H4 (cell line): ENCODE data around the gene SYNCRIP. TPM values are rescaled to one million over a fixed set of nuclear protein-coding genes. Genes with fewer than 3 reads are reported as not detected.
"Not testable (repeated sequence)": the region's sequence is repeated elsewhere in the genome, so short reads cannot be mapped to it uniquely, and the experiment has no call there.

Experiments
- DNase-seq: peaks from one replicate; pipeline ENCODE4 v3.0.0-alpha.2; 2015; ENCODE audit warnings: low spot score
- total RNA-seq: library from RNA; depleted of rRNA; stranded (reverse); fragments of >200 nt; shearing (Covaris generic); gene quantifications from 2 replicates; pipeline ENCODE4 v1.2.3, GENCODE V29; 2014; rRNA removed

Gene SYNCRIP
- 43.6 and 57.2 TPM in 2 replicates for total RNA-seq

DNA sequence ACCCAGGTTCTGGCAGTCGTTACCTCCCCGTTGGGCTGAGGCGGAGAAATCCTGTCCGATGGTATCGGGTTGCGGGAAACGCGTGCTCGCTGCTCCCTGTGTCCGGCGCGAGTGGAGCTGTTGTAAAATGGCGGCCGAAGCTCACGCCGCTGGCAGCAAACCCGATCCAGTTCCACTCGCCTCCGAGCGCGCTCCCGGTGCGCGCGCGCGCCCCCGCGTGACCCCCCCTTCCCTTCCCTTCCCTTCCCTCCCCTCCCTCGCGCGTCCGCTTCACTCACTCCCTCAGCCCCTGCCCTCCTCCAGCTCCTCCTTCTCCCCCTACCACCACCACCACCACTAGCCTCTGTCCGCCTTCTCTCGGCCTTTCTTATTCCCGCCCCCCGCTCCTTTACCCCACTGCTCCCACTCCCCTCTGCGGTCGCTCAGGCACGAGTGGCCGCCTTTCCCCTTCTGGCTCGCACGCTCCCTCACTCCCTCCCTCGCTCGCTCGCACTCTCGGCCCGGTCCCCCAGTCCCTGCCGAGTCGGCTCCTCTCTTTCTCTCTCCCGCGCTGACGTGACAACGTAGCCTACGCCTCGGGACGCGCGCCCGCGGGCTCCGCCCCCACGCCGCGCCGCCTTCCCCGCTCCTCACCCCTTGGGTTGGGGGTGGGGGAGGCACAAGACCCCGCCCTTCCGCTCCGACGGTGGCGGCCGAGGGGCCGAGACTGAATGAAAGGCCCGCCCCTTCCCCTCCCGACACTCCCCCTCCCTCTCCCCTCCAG, at the start of gene SYNCRIP:
TSS of gene SYNCRIP (minus strand) at position 113 of the 763 bp plus-strand sequence. CDS start 1,447 bp downstream, outside the sequence.
- DNase-seq, result peak; percentile 88

- no peak for DNase-seq
Observed at GRCh38 chr6:85691478-85691877, 48.8 kb upstream of the SYNCRIP start.

- DNase-seq, result no peak
Observed at GRCh38 chr6:85690071-85690470, 47.4 kb upstream of the SYNCRIP start.

DNA sequence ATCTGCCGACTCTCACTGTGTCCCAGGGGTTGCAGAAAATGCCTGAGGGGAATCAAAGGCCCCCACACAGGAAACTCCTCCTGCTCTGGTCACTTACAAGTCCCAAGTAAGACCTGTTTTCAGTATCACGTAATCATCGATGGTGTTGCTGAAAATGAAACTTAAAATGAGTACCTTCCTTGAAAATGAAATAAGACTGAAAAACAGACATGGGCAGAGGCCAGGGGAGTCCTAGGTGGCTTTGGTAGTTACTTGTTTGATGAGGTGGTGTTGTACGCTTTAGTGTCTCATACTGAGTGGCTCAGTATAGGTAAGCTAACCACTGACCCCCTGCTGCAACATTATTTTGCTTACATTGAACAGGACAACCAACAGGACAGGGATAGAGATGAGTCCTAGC, 43.0 kb upstream of the SYNCRIP start:
- DNase-seq, result no peak

- no peak for DNase-seq
Observed at GRCh38 chr6:85684809-85685171, 42.1 kb upstream of the SYNCRIP start.

- no peak for DNase-seq
Observed at GRCh38 chr6:85684133-85684808, 41.6 kb upstream of the SYNCRIP start.

GRCh38 chr6:85681899-85682298, 39.2 kb upstream of the SYNCRIP start:
- not testable (repeated sequence) for DNase-seq

DNA sequence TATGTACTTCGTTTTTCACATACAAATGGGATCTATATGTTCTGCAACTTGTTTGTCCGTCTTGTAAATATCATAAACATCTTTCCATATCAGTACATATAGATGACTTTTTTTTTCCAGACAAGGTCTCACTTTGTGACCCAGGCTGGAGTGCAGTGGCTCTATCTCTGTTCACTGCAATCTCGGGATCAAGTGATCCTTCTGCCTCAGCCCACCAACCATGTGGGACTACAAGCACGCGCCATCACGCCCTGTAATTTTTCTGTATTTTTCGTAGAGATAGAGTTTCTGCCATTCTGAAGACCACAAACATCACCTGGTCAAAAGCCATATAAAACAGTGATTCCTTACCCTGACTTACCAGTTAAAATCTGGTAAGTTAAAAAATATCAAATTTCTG, 37.7 kb upstream of the SYNCRIP start:
- DNase-seq, result no peak

DNA sequence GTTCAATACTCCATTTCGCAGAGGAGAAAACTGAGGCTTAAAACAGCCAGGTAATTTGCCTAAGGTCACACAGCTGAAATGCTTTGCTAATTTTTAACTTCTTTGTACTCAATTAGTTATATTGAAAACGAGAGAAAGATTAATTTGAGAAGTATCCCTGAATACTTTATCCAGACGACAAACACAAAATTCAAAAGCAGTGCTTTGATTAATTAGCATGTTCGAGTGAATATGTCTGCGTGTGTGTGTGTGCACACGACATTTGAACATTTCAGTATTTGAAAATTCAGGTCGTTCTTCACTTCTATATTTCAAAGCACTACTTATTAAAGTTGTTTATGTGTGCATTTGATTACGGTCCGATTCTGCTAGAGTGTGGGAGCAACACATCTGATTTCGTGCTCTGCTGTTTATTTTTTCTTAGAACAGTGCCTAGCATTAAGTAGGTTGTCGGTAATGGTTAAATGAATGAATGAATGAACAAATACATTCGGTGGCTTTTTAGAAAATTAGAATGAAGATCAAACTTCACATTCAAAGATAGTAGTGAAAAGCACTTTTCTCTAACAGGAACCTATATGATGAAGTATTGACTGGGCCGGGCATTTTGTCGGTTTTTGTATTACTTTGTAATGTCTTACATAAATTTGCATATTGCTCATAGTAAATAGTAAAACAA, 36.9 kb upstream of the SYNCRIP start:
- no peak for DNase-seq

GRCh38 chr6:85678602-85679444, 36.1 kb upstream of the SYNCRIP start:
- DNase-seq, result peak; percentile 94

GRCh38 chr6:85678026-85678601, 35.4 kb upstream of the SYNCRIP start:
- no peak for DNase-seq

DNA sequence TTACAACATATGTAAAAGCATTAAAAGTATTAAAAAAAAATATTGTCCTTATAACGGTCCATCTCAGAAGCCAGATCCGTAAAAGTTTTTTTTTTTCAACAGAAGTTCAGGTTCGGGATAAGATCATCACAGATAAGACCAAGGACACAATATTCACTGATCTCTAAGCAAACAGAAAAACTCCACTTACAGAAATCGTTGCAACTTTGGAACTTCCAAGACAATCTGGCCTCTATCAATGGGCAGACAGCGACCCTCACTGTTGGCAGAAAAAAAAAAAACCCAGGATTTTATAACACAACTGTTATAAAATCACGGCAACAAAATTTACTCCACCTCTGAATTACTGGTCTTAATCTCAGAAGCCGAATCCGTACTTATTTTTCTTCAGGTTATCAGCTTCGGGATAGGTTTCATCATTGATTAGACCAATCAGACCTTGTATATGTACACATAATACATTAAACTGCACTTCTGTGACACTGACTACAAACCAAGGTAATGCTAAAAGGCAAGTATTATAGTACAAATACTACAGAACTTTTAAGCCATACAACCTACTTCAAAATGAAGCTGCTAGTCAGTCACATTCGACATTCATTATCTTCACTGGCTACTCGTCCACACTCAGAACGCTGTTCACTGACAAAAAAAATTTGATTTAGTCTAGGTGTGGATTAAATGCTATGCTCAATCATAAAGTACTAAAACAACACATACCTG, 34.7 kb upstream of the SYNCRIP start:
- DNase-seq, result no peak

GRCh38 chr6:85676086-85676729, 33.5 kb upstream of the SYNCRIP start:
- no peak for DNase-seq

DNA sequence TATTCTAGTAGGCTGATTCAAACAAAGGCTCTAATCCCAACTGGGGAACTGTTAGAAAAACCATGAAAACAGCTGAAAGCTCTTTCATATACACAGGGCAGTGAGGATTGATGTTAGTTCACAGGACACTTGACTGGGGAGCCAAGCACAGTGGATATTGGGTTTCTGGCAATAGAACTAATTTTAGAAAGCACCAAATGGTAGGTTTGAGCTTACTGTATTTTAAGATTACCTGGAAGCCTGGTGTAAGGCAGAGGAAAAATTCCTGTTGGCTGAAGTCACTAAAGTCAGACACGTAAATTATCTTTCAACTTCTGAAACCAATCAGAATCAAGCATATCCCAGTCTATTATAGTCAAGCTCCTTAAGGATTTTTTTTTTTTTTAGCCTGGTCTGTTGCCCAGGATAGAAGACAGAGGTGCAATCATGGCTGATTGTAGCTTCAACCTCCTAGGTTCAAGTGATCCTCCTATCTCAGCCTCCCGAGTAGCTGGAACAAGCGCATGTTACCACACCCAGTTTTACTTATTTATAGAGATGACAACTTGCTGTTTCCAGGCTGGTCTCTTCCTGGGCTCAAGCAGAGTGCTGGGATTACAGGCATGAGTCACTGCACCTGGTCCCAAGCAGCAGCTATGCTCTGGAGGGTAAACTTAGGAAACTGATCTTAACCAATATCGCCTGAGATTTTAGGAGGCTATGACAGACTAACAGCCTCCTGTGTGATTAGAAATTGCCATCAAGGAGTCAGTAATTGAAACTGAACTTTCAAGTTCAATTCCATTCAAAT, 32.5 kb upstream of the SYNCRIP start:
- DNase-seq, result peak; percentile 41

DNA sequence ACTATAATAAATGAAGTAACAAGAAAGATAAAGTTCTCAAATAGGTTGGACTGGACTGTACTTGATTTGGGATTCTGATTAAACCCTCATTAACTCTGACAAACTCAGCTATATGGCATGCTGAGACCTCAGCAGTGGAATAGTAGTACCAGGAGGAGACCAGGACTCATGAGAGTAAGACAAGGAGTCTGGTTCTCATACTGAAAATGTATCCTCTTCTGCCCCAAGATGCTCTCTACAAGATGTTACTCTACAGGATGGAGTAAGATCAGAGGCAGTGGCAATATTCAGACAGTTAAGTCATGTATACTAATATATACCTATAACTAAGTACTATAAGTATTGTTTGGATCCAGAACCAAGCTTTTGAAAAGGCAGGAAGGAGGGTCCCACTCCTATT, 31.9 kb upstream of the SYNCRIP start:
- DNase-seq, result no peak

GRCh38 chr6:85673198-85674139, 30.8 kb upstream of the SYNCRIP start:
- DNase-seq, result no peak

GRCh38 chr6:85672623-85673022, 29.9 kb upstream of the SYNCRIP start:
- DNase-seq, result no peak

DNA sequence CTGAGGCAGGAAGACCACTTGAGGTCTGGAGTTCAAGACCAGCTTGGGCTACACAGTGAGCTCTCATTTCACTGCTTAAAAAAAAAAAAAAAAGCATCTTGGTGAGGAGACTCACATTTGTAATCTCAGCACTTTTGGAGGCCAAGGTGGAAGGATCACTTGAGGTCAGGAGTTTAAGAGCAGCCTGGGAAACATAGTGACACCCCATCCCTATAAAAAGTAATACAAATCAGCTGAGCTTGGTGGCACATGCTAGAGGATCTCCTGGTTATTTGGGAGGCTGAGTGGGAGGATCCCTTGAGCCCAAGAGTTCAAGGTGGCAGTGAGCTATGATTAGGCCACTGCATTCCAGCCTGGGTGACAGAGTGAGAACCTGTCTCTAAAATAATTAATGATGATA, 29.4 kb upstream of the SYNCRIP start:
- no peak for DNase-seq
